Head of caudate nucleus (tissue), 42 donors: Measurements from ENCODE around the gene PTGIS.

Experiments
- DNase-seq, 42 donors: peaks; one replicate each; pipeline versions ENCODE4 v3.0.0 to v3.0.0-alpha.2; 2020 to 2021; ENCODE audit warnings: mixed read lengths in 7 of 42
- intact Hi-C: fragments of 100-400 bp; cut with DNase I; formaldehyde crosslinking; loops from one replicate; pipeline ENCODE4 v1.15.0; 2022

The PTGIS gene

DNA sequence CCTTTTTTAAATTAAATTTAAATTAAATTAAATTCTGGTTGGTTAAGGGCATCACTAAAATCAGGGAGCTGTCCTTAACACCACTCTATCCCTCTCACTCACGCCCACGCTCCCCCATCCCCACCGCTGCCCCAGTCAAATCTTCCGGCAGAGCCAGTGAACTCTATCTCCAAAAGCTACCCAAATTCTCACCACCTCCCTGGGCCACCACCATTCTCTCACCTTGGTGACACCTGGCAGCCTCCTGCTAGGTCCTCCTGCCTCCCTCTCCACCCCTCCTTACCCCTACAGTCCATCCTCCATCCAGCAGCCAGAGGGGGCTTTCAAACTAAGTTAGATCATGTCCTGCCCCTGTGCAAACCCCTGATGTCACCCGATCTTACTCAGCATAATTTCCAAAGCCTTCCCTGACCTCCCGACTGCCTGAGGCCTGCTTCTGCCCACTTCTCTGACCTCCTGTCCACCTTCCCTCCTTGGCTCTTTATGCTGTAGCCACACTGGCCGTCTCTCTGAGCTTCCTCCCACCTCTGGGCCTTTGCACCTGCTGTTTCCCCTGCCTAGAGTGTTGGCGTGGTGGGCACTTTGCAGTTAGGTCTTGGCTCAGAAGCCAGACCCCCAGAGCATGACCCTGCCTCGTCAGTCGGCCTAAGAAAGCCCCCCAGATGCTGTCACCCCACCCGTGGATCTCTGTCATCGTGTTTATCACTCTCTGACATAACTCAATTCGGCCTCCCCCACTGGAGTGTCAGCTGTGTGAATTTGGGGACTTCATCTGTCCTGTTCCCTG lies 24.7 kb downstream of the PTGIS start:
- peak in 2 of 42 donors; percentile 17 to 32 for DNase-seq
- intact Hi-C loops, result loop anchor here (10.0 kb wide), 1 partner anchor 52 kb away; no protein-coding TSS in a partner anchor

DNA sequence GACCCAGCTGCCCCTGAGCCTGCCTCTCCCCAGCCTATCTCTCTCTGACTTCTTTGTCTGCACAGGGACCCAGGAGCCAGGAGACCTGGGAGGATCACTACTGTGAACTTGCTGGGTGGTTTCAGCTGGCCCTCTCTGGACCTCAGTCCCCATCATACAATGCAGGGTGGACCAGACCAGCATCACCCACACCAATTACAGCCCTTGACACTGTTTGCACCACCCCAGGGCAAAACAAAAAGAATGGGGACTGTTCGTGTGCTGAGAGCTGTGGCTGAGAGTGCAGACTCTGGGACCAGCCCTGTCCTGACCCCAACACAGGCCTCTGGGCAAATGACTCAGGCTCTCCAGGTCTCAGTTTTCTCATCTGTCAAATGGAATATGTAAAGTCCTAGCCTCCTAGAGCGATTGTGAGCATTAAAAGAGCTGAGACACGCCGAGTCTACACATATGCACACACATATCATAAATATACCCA lies 25.4 kb downstream of the PTGIS start:
- intact Hi-C loops, result loop anchor here (10.0 kb wide), 1 partner anchor 52 kb away; no protein-coding TSS in a partner anchor
- DNase-seq, result peak in 2 of 42 donors; percentile 14 to 16

DNA sequence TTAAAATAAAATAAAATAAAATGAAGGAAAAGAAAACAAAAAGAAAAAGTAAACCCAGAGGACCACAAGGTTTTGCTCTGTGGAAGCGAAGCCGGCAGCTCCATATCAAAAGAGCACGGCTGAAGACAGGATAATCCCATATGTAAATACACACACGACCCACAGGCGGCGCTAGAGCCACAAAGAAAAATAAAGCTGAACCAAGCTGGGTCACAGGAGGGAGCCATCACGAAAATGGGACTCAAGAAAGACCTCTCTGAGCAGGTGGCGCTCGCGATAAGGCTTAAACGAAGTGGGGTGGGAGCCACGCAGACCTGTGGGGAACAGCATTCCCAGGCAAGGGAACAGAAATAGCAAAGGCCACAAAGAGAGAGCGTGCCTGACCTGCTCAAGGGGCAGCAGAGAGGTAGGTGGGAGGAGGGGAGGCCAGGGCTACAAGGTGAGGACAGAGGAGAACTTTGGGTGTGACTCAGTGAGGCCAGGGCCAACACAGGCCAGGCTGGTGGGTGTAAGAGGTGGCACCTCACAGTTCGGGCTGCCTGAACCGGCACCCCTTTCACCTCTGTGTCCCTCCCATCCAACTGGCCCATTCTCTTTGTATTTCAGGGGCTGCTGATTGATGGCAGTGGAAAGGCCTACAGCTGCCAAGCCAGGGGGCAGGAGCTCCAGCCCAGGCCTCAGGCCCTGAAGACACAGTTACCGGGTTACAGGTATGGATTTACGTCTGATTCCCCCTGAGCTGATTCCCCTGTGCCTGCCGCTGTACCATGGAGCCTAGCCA lies 26.0 kb downstream of the PTGIS start:
- peak in 41 of 42 donors; percentile 13 to 78 (median 51) for DNase-seq
- intact Hi-C loops, result loop anchor here (10.0 kb wide), 1 partner anchor 53 kb away; no protein-coding TSS in a partner anchor

DNA sequence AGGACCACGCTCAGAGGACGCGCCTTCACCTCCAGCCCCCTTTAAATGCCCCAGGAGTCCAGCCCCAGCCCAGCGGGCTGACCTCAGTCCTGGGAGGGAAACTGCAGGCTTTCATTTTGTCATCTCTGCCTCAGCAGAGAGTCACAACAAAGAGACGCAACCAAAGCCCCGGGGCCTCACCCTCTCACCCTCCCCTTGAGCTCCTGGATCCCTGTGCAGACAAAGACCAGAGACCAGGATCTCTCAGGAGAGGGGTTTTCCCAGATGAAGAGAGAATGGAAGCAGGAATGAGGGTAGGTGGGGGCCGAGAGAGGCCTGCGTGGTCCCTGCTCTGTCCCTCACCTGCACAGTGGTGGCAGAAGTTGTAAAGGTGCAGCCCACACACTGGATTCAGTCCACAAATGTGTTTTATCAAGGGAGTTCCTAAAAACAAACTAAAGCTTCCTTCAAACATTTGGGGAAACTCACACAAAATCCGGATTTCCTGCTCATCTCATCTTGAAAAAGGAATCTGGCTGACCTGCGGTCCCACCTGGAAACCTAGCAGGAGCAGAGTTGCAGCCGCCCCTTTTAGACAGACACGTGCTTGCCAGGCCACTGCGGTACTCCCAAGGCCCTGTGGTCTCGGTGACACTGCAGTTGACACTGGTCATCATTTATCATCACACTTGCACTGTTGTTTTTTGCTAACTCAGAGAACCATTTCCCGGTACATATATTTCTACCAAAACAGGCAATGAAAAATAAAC lies 27.1 kb downstream of the PTGIS start:
- DNase-seq, result peak in 3 of 42 donors; percentile 6 to 19 (median 17)
- intact Hi-C loops, result loop anchor here (10.0 kb wide), 1 partner anchor 54 kb away; no protein-coding TSS in a partner anchor

DNA sequence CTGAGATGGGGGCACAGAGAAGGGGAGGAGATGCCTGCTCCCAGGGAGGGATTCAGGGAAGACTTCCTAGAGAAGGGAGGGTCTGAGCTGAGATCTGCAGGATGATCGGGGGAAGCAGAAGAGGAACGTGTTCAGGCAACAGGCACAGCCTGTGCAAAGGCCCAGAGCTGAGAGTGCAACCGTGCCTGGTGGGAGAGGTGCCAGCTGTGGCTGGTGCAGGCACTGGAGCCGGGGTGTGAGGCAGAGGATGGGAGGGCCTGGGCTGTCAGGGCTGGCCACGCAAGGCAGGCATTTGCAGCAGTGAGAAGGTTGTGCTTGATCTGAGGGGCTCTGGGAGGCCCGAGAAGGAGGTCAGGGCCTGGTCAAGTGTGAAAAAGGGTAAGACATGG lies 27.7 kb downstream of the PTGIS start:
- DNase-seq, result peak in 2 of 42 donors; percentile 11 to 32
- intact Hi-C loops, result loop anchor here (10.0 kb wide), 1 partner anchor 55 kb away; no protein-coding TSS in a partner anchor

DNA sequence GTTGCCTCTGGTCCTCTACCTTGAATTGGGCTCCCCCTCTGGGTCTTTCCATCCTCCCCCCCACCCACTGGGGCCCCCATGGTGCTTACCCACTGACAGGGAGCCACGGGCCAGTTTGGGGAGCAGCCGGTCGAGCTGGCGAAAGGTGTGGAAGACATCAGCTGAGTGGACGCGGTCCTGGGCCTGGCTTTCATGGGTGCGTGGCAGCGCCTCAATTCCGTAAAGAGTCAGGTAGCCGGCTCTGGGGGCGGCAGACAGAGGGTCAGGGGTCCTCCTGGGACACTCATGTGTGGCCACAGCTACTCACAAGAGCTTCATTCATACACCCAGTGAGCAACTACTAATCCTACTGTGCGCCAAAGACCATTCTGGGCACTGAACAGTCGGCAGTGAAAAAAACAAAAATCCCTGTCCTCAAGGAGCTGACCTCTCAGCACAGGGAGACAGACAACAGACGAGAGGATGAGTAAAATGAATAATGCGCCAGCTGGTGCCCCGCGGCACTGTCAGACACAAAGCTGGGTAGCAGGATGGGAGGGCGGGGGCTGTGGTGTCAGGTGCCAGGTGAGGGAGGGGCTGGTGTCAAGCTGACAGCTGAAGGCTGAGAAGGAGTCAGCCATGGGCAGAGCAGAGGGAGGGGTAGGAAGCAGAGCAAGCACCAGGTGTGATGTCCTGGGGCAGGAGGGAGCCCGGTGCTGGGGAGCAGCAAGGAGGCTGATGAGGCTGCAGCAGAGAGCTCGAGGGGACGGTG lies 28.3 kb downstream of the PTGIS start:
- DNase-seq, result peak in 3 of 42 donors; percentile 9 to 21 (median 17)
- intact Hi-C loops, result loop anchor here (10.0 kb wide), 2 partner anchors 55 to 205 kb away; no protein-coding TSS in a partner anchor

DNA sequence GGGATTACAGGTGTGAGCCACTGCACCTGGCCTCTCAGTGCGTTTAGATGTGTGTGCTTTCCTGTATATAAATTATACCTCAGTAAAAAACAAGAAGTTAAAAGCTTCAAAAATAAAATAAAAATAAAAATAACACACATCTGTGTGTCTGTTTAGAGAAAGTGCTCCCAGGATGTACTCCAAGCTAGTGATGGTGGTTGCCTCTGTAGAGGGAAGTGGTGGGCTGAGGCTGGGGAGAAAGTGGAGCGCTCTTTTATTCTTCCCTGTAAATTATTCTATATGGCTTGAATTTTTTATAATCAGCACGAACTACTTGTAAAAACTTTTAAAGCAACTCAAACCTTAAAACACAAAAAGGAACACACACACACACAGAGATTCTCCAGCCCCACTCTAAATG lies 29.0 kb downstream of the PTGIS start:
- intact Hi-C loops, result loop anchor here (10.0 kb wide), 1 partner anchor 204 kb away; no protein-coding TSS in a partner anchor
- DNase-seq, result no peak

DNA sequence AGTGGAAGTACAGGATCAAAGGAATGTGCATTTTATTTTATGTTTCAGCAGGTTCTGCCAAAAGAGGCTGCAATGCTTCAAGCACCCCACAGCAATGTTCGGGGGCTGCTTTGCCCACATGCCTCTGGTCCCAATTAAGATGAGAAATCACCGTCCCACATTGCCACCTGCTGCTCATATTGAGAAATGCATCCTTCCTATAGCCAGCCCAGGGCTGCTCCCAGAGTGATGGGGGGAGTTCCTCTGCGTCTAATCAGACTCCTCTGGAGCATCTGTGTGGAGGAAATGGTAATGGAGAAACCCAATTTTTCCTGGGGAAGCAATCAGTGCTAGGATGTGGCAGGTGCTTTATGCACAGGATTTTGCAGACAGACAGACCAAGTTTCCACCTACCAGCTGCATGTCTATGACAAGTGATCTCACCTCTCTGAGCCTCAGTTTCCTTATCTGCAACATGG lies 33.7 kb downstream of the PTGIS start:
- intact Hi-C loops, result loop anchor here (10.0 kb wide), 1 partner anchor 199 kb away; no protein-coding TSS in a partner anchor
- peak in 41 of 42 donors; percentile 28 to 86 (median 66) for DNase-seq

DNA sequence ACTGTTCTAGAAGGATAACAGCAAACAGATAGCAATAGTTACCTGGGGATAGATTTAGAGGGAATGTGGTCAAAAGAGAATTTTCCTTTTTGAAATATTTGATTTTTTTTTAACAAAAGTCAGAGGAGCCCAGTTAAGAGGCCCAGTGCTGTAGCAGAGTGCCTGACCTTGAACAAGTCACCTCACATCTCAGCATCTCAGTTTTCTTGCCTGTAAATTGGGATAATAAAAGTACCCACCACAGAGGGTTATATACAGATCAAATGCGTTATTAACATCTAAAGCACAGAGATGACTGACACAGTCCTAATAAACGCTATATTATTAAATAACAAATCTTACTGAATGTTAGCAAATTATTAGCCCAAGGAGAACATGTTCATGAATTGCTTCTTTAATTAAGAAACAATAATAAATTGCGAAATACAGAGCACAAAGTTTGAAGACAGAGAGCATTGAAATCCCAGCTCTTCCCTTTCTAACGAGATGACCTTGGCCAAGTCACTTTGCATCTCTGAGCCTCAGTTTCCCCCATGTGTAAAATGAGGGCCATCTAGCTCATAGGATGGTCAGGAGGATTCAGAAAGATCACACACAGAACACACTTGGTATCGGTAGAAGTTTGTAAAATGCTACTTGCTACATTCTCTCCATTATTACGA lies 35.5 kb downstream of the PTGIS start:
- intact Hi-C loops, result loop anchor here (10.0 kb wide), 1 partner anchor 198 kb away; no protein-coding TSS in a partner anchor
- DNase-seq, result no peak

DNA sequence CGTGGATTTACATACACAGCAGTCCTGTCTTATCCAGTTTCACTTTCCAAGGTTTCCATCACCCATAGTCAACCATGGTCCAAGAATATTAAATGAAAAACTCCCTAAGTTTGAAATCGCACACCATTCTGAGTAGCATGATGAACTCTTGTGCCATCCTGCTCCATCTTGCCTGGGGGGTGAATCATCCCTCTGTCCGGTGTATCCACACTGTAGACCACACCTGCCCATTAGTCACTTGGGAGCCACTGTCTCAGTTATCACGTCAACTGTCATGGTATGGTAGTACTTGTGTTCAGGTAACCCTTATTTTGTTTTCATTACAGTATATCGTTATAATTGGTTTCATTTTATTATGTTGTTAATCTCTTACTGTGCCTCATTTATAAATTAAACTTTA lies 38.5 kb downstream of the PTGIS start:
- no peak for DNase-seq
- intact Hi-C loops, result no loop called here

DNA sequence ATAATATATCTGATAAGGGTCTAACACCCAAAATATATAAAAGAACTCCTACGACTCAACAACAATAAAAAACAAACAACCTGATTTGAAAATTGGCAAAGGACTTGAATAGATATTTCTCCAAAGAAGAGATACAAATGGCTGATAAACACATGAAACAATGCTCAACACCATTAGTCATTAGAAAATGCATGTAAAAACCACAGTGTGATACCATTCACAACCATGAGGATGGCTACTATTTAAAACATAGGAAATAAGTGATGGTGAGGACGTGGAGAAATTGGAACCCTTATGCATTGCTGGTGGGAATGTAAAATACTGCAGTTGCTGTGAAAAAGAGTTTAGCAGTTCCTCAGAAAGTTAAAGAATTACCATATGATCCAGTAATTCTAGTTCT lies 41.4 kb downstream of the PTGIS start:
- intact Hi-C loops, result no loop called here

DNA sequence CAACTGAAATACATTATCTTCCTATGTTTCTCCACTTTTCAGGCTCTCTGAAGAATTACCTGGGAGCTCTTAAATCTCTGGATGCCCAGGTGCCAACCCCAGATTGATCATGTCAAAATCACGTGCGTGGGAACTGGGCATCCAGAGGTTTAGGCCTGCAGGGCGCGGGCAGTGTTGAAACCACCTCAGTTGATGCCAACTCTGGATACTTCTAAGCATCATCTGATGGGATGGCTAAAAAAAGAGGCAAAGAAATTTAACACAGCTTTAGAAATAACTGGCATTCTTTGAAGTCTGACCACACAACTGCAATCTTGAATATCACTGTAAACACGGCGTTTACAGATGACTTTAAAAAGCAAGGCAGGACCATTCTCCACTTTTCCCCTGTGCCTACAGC lies 41.9 kb downstream of the PTGIS start:
- intact Hi-C loops, result no loop called here
- peak in 1 of 42 donors; percentile 18 for DNase-seq

More for the DNA sequence above, 41.4 kb downstream of the PTGIS start:
- no peak for DNase-seq

DNA sequence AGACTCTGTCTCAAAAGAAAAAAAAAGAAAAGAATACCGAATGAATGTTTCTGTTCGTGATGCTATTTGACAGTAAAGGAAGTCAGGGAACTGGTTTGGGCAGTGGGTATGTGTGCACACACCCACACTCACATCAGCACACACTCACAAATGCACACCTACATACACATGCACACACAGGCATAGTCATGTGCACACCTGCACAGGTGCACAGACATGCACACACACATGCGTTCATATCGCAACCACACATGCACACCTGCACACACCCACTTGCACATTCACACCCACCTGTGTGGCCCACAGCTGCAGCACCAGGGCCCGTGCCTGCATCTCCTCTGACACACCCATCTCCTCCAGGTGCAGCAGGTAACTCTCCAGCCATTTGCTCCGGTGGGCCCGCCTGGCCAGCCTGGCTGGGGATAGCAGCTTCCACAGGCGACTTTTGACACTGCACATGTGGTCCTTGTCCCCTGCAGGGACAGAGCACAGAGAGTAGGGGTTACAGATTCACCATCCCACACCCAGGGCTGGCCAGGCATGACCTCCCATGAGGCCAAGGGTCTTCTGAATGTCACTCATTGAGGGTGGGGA lies 44.1 kb downstream of the PTGIS start:
- no peak for DNase-seq
- intact Hi-C loops, result no loop called here

DNA sequence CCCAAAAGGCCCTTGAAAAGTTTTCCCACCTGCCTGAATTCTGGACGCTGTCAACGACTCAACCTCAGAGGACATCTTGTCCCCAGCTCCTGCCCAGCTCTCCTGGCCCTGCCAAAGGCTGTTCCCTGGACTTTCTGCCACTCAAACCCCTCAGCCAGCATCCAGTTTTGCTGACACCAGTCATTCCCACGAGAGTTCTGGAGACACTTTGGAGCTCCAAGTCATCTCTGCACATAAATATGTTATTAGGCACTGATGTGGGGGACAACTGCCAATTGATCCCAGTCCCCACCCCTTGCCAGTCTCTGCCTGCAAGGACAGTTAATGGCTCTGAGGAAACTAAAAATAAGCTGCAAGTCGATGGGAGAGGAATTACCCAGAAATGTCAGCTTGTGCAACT lies 46.6 kb downstream of the PTGIS start:
- intact Hi-C loops, result no loop called here
- peak in 1 of 42 donors; percentile 5 for DNase-seq

DNA sequence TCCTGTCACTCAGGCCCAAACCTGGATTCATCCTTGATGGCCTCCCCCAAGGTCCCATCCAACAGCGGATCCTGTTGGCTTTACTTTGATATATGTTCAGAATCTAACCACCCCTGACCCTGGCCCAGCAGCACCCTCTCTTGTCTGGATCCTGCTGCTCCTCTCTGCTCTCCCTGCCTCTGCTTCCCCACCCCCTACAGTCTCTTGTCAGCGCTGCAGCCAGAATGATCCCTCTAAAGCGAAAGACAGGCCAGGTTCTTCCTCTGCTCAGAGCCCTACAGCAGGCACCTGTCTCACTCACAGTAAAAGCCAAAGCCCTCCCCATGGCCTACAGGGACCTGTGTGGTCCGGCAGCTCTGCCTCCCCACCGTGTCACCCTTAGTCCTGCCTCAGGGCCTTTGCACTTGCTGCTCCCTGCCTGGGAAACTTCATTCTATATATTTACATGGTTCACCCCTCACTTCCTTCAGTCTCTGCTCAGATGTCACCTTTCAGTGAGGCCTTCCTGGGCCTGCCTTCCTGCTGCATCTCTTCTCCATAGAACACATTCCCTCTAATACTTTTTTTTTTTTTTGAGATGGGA lies 48.1 kb downstream of the PTGIS start:
- DNase-seq, result no peak
- intact Hi-C loops, result no loop called here

DNA sequence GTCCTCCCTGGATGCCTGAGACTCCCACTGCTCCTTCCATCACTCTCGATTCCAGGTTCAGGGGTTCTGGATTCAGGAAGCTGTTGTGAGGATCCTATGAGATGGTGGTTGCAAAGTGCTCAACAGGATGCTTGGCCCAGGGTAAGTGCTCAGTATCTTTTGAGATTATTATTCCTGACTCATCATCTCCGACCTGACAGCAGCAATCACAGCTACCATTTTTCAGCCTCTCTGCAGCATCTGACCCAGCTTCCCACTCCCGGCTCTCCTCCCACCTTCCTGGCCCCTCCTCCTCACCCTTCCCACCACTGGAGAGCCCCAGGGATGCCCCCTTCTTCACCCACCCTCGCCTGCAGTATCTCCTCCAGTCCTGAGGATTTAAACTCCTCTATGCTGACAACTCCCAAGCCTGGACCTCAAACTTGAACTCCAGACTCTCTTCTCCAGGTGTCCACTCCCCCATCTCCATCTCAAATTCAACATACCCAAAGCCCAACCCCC lies 48.7 kb downstream of the PTGIS start:
- DNase-seq, result no peak
- intact Hi-C loops, result no loop called here

DNA sequence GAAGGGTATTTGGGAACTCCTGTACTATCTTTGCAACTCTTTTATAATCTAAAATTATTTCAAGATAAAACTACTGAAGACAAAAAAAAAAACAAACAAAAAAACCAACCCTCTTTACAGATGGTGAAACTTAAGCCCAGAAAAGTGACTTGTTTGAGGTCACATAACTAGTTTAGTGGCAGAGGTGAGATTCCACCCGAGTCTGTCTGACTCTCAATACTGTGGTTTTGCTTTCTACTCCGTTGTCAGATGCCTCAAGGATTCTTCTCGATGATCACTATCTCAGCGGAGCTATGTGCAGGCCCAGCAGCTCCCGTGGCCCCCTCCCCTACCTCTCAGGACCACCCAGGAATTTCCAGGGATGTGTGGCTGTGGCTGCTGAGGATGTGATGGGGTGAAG lies 49.4 kb downstream of the PTGIS start:
- DNase-seq, result no peak
- intact Hi-C loops, result no loop called here
